ENCODE results near the gene COPS3. TPM values are rescaled to one million over a fixed set of nuclear protein-coding genes. Genes with fewer than 3 reads are reported as not detected.

The COPS3 gene
- total RNA-seq, 1 experiment from 2014 or later, result 73.6 TPM

- TF ChIP-seq REST (IDR thresholded peaks at IDR 0.05; ENCODE audit: insufficient read depth in 1 of 2, low read depth in 2 of 2, low read length in 1 of 2) (no peak), POLR2AphosphoS5 (IDR thresholded peaks at IDR 0.05; ENCODE audit: low read depth, low read length) (no peak), SIN3A (IDR thresholded peaks at IDR 0.05; ENCODE audit: borderline replicate concordance, insufficient read depth, low read depth, low read length) (no peak), TCF7L2 (IDR thresholded peaks at IDR 0.05; ENCODE audit: low read depth, low read length) (no peak), CTCF (IDR thresholded peaks at IDR 0.05) (no peak)
- intact Hi-C loops (cut with micrococcal nuclease; ENCODE audit: unreplicated experiment) (no loop called here), in situ Hi-C loops (cut with HindIII; ENCODE audit: low pct_unique_long_range_greater_than_20kb, low sequenced_read_pairs) (no loop called here)
- DNase-seq (ENCODE audit: low read depth, low spot score) (no peak), ATAC-seq (no peak)
- Histone ChIP-seq H3K36me3 (ENCODE audit: control insufficient read depth, insufficient read depth, low read length) (no peaks in the 10 kb centered on the region), H3K9me3 (ENCODE audit: control insufficient read depth, insufficient read depth, low read depth, low read length) (no peaks in the 10 kb centered on the region), H3K4me3 (ENCODE audit: low read depth in 2 of 2, low read length in 2 of 2) (no peak overlapping the region), H3K4me1 (ENCODE audit: control insufficient read depth, insufficient read depth, low read length) (no peaks in the 10 kb centered on the region), H3K27me3 (ENCODE audit: control insufficient read depth, insufficient read depth, low read length) (no peaks in the 10 kb centered on the region), H3K27ac (ENCODE audit: low read length) (no peak overlapping the region)
- no TSS peak for BruUV-seq (replicated peaks)
- ChIA-PET CTCF (no interaction called here), POLR2A (no interaction called here)
These were observed 45.3 kb upstream of the COPS3 start for GRCh38 chr17:17326275-17326875.

- CTCF ChIA-PET, result no interaction called here
These were observed 44.8 kb upstream of the COPS3 start for GRCh38 chr17:17325816-17326215.

More at GRCh38 chr17:17325816-17326215, 44.8 kb upstream of the COPS3 start:
- in situ Hi-C loops (cut with HindIII; ENCODE audit: low pct_unique_long_range_greater_than_20kb, low sequenced_read_pairs), result no loop called here
- Histone ChIP-seq H3K9me3 (ENCODE audit: control insufficient read depth, insufficient read depth, low read depth, low read length) (no peaks in the 10 kb centered on the region), H3K4me3 (ENCODE audit: low read depth in 2 of 2, low read length in 2 of 2) (no peak overlapping the region), H3K27ac (ENCODE audit: low read length) (no peak overlapping the region), H3K4me1 (ENCODE audit: control insufficient read depth, insufficient read depth, low read length) (no peaks in the 10 kb centered on the region), H3K27me3 (ENCODE audit: control insufficient read depth, insufficient read depth, low read length) (no peaks in the 10 kb centered on the region), H3K36me3 (ENCODE audit: control insufficient read depth, insufficient read depth, low read length) (no peaks in the 10 kb centered on the region)
- ATAC-seq (no peak), DNase-seq (ENCODE audit: low read depth, low spot score) (no peak)
- intact Hi-C loops (cut with micrococcal nuclease; ENCODE audit: unreplicated experiment), result no loop called here
- POLR2A ChIA-PET, result no interaction called here
- TF ChIP-seq CTCF (IDR thresholded peaks at IDR 0.05), result no peak
- TF ChIP-seq SIN3A (IDR thresholded peaks at IDR 0.05; ENCODE audit: borderline replicate concordance, insufficient read depth, low read depth, low read length), result no peak
- no peak for TF ChIP-seq REST (IDR thresholded peaks at IDR 0.05; ENCODE audit: insufficient read depth in 1 of 2, low read depth in 2 of 2, low read length in 1 of 2)
- no peak for TF ChIP-seq TCF7L2 (IDR thresholded peaks at IDR 0.05; ENCODE audit: low read depth, low read length)
- no peak for TF ChIP-seq POLR2AphosphoS5 (IDR thresholded peaks at IDR 0.05; ENCODE audit: low read depth, low read length)
- BruUV-seq (replicated peaks), result no TSS peak

Measured in Panc1 (cell line).